H1 (cell line): ENCODE measurements around the gene PTPRR. TPM values are rescaled to one million over a fixed set of nuclear protein-coding genes. Genes with fewer than 3 reads are reported as not detected.

Experiments used
- RBBP5 ChIP-seq: IDR thresholded peaks from 2 replicates; pipeline ENCODE4 v1.7.1; 2012; ENCODE audit warnings: low read depth, mild to moderate bottlenecking, inconsistent platforms, low read length, moderate library complexity, borderline replicate concordance
- RFX5 ChIP-seq: IDR thresholded peaks from 2 replicates; pipeline ENCODE4 v1.6.1; 2011; ENCODE audit warnings: low read depth, low read length, improper control_type of control experiment, borderline replicate concordance
- YY1 ChIP-seq: IDR thresholded peaks from 2 replicates; pipeline ENCODE4 v1.6.1; 2011; ENCODE audit warnings: low read depth, mild to moderate bottlenecking, low read length
- polyA plus RNA-seq, 7 experiments: library from polyadenylated mRNA; depleted of rRNA in 3 of 7; stranded (reverse) in 5 of 7; unstranded in 2 of 7; fragments of >200 nt in 5 of 7; fragments of 200-250 nt in 2 of 7; gene quantifications; 1 replicate in 5 of 7; 2 replicates in 1 of 7; 4 replicates in 1 of 7; pipeline versions ENCODE4 v1.2.1 to v1.2.3, GENCODE V29; 2011 to 2013; ENCODE audit warnings: missing spikeins in 2 of 7, mixed read lengths in 2 of 7
- total RNA-seq: library from RNA; stranded (reverse); fragmentation: NEBNext Ultra II Directional; extraction: Animal tissue kit (Norgen Biotek cat#: 25700); gene quantifications from 2 replicates; pipeline ENCODE4 v1.2.1, GENCODE V29; 2021
- TF ChIP-seq, protein P1 (sequence below): IDR thresholded peaks from 2 replicates; pipeline ENCODE4 v1.6.1; 2011; ENCODE audit warnings: low read depth, mild to moderate bottlenecking, low read length; ENCODE audit not compliant: insufficient read depth

The PTPRR gene
- total and polyA plus RNA-seq, 2 of the 8 experiments (the other 6 are each of a cell fraction or from before 2014, with no cell fraction given): 0.07 to 0.35 TPM

DNA sequence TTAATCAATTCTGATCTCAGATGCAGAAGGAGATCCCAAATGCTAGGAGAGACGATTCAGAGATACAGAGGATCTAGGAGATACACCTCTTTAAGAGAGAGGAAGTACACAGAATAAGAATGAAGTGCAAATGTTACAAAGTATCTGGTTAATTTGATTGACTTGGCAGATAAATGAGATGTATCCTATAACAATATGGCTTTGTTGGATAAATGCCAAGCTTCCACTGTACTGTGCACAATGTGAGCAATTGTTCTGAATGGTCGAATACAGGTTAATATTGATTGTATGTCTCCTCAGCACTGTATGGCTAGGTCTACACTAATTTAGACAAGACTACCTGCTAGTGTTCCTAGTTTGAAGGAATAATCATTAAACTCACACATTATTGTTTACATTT, 163.7 kb downstream of the PTPRR start (continued):
- no peak for TF ChIP-seq YY1
- no peak for TF ChIP-seq RBBP5
- TF ChIP-seq, protein P1, sequence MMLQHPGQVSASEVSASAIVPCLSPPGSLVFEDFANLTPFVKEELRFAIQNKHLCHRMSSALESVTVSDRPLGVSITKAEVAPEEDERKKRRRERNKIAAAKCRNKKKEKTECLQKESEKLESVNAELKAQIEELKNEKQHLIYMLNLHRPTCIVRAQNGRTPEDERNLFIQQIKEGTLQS: no peak
- TF ChIP-seq RFX5: no peak
